ENCODE results near the gene TBX10.
"Not testable (repeated sequence)": the region's sequence is repeated elsewhere in the genome, so short reads cannot be mapped to it uniquely, and the experiment has no call there.

TBX10 gene

DNA sequence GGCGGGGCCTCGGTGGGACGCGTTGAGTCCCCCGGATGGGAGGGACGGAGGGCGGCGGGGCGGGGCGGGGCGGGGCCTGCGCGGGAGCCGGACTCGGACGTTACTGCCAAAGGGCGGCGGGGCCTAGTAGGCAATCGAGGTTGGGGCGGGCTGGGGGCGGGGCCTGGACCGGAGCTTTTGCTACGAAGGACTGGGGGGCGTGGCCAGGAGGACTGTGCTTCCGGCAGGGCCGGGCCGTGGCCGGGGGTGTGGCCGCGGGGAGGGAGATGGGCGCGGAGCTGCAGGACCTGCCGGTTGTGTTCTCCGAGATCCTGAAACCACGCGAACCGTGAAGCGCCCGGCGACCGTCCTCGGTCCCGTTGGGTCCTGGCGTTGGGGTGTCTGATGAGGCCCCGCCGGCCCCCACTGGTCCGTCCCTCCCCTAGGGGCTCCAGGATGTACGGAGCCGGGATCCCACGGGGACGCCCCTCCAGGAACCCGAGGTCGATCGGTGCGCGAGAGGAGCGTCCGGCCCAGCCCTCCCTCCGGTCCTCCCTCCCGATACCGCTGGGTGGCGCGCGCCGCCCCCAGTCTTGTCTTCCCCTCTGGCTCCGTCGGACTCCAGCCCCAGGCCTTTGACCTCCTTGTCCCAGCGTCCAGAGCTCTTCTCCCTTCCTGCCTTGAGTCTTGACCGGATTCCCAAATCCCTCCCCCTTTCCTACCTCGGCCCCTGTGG is 9.2 kb downstream of the TBX10 start:
- peak; percentile 94 to 96 for DNase-seq

- peak; percentile 65 to 77 for DNase-seq
Observed at GRCh38 chr11:67629386-67630227, 10.0 kb downstream of the TBX10 start, which contains the start of gene NUDT8. TSS of gene NUDT8 (minus strand) at chr11:67629937. CDS start at chr11:67629911, 26 bp downstream.

- no peak for DNase-seq
Observed at GRCh38 chr11:67628710-67629385, 10.7 kb downstream of the TBX10 start.

DNA sequence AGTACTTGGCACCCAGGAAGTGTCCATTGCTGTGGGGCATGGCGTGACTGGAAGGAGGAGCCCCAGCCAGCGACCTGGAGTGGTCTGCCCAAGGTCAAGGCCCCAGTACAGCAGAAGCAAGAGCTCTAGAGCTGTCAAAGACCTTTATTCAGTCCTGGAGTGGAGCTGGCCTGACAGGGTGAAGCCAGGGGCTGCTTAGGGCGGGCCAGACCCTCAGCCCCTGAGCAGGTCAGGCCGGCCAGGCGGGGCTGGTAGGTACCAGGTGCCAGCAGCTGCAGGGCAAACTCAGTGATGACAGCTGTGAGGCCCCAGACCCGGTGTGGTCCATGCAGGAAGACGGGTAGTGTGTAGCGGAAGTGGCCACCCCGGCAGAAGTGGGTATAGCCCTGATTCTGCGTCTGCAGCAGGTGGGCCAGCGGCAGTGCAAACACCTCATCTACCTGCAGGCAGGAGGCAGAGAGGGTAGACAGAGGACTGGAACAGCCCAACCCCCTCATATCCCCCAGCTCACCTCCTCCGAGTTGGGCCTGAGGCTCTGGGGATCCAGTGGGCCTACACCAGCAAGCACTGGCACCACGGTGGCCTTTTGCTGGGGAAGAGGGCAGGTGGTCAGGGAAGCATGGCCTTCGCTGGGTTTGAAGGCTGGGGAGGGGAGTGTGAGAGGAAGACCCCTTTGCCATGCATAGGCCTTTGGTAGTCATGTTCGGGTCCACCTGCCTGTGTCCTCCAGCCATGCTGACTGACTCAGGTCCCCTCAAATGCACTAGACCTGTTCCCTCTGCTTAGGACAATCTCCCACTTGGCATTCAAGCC is 11.5 kb downstream of the TBX10 start:
- DNase-seq, result no peak

GRCh38 chr11:67627441-67627811 is 12.1 kb downstream of the TBX10 start:
- DNase-seq, result no peak

DNA sequence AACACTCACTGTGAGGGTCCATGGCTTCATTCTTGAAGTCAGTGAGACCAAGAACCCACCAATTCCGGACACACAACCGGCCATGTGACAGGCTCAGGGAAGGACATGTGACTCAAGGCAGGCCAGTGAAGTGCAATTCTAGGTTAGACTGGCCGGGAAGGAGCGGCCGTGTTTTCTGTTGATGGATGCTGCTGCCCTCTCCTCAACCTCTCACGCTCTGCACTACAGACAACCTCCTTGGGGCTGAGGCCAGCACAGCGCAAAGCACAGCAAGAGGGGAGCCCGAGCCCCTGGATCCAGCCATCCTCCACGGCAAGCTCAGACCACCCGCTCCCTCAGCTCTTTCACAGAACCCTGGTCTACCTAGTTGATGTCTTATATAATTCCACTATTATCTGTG is 12.6 kb downstream of the TBX10 start:
- DNase-seq, result no peak

DNA sequence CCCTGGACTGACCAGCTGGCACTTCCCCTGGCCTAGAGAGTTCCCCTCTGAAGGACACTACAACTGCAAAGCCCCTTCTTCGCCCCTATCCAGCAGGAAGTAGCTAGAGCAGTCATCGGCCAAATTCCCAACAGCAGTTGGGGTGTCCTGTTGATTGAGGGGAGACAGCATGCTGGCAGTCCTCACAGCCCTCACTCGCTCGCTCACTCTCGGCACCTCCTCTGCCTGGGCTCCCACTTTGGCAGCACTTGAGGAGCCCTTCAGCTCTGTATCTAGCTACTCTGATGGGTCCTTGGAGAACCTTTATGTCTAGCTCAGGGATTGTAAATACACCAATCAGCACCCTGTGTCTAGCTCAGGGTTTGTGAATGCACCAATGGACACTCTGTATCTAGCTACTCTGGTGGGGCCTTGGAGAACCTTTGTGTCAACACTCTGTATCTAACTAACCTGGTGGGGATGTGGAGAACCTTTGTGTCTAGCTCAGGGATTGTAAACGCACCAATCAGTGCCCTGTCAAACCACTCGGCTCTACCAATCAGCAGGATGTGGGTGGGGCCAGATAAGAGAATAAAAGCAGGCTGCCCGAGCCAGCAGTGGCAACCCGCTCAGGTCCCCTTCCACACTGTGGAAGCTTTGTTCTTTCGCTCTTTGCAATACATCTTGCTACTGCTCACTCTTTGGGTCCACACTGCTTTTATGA is 13.3 kb downstream of the TBX10 start:
- not testable (repeated sequence) for DNase-seq

- DNase-seq, result not testable (repeated sequence)
Observed at GRCh38 chr11:67623795-67624194, 15.8 kb downstream of the TBX10 start.

GRCh38 chr11:67622905-67623304 is 16.7 kb downstream of the TBX10 start:
- DNase-seq, result not testable (repeated sequence)

DNA sequence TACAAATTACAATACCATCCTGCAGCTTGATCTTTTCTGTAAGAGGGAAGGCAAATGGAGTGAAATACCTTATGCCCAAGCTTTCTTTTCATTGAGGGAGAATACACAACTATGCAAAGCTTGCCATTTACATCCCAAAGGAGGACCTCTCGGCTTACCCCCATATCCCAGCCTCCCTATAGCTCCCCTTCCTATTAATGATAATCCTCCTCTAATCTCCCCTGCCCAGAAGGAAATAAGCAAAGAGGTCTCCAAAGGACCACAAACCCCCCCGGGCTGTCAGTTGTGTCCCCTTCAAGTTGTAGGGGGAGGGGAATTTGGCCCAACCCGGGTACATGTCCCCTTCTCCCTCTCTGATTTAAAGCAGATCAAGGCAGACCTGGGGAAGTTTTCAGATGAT is 17.6 kb downstream of the TBX10 start:
- not testable (repeated sequence) for DNase-seq

DNA sequence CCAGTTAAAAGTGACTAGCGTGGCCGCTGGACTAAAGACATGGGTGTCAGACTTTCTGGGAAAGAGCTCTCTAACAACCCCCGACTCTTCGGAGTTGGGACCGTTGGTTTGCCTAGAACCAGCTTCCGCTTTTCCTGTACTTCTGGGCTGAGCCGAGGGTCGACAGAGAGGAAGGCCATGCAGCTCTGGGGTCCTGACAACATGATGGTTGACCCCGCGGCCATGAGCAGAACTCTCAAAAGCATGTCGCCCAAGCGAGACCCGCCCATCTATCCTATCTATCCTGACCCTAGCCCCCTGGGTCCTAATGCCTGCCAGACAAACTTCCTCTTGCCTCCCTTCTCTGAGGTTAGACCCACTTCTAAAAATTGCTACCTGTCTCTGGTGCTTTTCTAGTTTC is 18.9 kb downstream of the TBX10 start:
- not testable (repeated sequence) for DNase-seq

- not testable (repeated sequence) for DNase-seq
Observed at GRCh38 chr11:67619683-67620618, 19.6 kb downstream of the TBX10 start.

- not testable (repeated sequence) for DNase-seq
Observed at GRCh38 chr11:67618901-67619659, 20.5 kb downstream of the TBX10 start.

DNA sequence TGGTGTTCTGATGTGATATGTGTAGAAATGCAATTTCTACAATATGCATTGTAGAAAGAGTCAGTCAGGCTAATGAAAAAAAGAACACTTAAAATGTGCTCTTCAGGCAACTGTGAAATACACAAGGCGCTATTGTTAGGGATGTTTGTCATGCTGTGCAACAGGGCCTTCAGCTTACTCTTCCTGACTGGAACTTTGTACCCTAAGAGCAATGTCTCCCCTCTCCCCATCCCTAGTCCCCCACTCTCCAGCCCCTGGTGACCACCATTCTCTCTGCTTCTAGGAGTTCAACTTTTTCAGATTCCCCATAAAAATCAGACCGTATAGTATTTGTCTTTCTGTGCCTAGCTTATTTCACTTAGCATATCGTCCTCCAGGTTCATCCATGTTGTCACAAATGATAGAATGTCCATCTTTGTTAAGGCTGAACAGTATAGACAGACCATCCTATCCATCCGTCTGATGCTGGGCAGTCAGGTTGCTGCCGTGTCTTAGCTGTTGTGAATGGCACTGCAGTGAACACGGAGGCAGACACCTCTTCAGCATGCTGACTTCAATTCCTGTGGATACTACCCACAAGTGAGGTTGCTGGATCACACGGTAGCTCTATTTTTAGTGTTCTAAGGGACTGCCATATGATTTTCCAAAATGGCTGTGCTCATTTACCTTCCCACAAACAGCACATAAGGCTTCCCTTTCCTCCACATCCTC is 22.2 kb downstream of the TBX10 start:
- no peak for DNase-seq

DNA sequence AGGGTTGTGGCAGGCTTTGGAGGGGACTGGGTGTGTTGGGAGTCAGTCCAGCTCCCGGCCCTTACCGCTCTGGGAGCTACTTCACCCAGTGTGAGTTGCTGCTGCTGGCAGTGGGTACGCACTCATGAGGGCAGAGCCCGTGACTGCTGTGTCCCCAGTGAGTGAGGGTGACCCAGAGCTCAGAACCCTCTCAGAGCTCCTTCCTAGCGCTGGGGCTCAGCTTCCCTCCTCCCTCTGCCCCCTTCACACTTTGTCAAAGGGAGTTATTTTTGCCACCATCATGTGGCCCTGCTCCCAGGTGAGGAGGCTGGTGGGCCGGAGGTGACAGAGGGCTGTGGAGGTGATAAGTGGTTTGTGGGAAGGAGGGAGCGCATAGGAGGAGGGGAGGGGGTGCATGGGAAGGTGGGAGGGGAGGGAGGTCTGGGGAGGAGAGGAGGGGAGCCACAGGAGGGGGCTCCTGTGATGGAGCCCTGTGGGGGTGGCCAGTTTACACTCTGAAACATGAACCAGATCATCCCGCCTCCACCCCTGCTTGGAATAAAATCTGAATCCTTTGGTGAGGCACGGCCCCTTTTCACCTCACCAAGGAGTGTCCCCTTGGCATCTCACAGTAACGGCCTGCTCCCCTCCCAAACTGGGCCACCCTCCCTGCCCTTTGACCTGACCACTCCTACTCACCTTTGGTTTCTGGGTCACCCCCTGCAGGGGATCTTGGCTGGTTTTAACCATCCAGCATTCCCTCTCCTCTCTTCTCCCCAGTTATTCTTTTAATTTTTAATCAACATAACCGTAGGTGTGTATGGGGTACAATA is 22.9 kb downstream of the TBX10 start:
- DNase-seq, result no peak

DNA sequence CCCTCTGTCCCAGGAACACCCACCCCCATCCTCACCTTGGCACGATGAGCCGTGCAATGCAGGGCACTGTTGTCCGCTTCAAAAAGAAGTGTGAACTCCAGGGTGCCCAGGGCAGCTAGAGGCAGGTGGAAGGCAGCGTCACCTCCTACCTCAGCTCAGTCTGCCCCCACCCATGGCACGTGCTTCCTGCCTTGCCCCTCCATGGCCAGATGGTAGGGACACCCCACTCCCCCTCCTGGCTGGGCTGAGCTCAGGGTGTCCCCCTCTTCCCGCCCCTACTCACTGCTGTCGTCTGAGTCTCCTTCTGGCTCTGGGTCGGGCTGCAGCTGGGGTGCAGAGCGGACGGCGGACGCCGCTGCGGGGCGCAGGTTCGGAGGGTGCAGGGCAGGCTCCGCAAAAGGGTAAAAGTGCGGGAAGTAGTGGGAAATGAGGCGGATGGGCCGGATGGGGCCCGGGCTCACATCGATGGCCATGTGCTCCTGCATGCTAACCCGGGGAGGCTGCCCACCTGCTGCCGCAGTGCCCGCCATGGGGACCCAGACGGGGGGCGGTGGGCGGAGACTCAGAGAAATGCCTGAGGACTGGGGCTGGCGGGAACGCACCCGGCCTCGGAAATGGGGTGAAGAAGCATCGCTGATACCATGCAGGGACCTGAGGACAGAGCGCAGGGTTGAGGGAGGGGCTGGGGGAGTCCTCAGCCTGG is 23.7 kb downstream of the TBX10 start:
- DNase-seq, result no peak
